Measurements from ENCODE around the gene SOAT1.

DNA sequence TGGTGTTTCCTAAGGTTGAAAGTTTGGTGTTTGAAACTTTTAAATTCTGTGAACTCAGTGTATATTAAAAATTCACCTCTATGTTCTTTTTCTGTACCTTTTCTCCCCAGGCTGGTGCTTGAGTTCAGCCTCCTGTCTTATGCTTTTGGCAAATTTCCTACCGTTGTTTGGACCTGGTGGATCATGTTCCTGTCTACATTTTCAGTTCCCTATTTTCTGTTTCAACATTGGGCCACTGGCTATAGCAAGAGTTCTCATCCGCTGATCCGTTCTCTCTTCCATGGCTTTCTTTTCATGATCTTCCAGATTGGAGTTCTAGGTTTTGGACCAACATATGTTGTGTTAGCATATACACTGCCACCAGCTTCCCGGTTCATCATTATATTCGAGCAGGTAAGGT lies 47.3 kb downstream of the SOAT1 start:
- no peak for TF ChIP-seq CTCF (conservative IDR thresholded peaks at IDR 0.05 in 1 of 2, IDR thresholded peaks at IDR 0.05 in 1 of 2; ENCODE audit: extremely low read depth in 1 of 2, insufficient read depth in 1 of 2, low read depth in 1 of 2, low read length in 2 of 2)
- TF ChIP-seq EZH2 (IDR thresholded peaks at IDR 0.05; ENCODE audit: borderline replicate concordance, low read length), result no peak
